Myocyte (in vitro differentiated cells): ENCODE data around the gene RASA1. TPM values are rescaled to one million over a fixed set of nuclear protein-coding genes. Genes with fewer than 3 reads are reported as not detected.
A peak's percentile ranks its signal among the peaks of the same experiment; 100 is the strongest.
"Not testable (repeated sequence)": the region's sequence is repeated elsewhere in the genome, so short reads cannot be mapped to it uniquely, and the experiment has no call there.

Source experiments
- DNase-seq: peaks from one replicate; pipeline ENCODE4 v3.0.0-alpha.2; 2012; ENCODE audit warnings: low read depth
- total RNA-seq: library from RNA; depleted of rRNA; stranded (reverse); fragments of >200 nt; gene quantifications from 2 replicates; pipeline ENCODE4 v1.2.3, GENCODE V29; 2014

Gene RASA1
- total RNA-seq, 1 donor from 2014 or later: 55.8 TPM

DNA sequence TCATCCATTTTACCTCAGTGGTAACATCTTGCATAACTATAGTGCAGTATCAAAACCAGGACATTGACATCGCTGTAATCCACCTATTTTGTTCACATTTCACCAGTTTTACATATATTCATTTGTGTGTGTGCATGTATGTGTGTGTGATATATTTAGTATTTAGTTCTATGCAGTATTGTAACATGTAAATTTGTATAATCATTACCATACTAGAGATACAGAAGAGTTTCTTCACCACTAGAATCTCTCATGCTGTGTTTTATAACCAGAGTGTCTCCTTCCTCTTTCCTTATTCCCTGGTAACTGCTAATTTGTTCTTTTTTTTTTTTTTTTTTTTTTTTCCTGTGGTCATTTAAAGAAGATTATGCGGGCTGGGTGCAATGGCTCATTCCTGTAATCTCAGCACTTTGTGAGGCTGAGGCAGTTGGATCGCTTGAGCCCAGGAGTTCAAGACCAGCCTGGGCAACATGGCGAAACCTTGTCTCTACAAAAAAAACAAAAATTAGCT, 11.0 kb downstream of the RASA1 start:
- DNase-seq: no peak

- DNase-seq: no peak
Observed at GRCh38 chr5:87282269-87282668, 14.6 kb downstream of the RASA1 start.

GRCh38 chr5:87287266-87287665, 19.6 kb downstream of the RASA1 start:
- DNase-seq: not testable (repeated sequence)

GRCh38 chr5:87298692-87299362, 31.1 kb downstream of the RASA1 start:
- no peak for DNase-seq

- no peak for DNase-seq
Observed at GRCh38 chr5:87300176-87300575, 32.5 kb downstream of the RASA1 start.

DNA sequence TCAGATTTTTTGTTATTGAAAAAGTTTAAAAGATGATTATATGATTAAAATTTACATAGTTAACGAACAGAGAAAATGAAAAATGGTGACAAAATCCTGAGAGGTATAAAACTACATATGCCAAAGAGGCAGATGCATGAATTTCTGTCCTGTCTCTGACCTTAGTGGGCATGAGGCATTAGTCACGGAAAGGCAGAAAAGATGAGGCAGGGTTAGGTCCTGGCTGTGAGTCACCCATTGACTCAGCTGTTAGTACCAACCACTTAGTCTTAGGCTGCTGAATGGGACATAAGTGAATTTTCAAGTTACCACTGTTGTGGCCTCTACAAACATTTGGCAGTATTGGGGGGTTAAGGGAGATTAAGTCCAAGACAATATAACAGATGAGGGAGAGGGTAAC, 33.1 kb downstream of the RASA1 start:
- peak; percentile 96 for DNase-seq

DNA sequence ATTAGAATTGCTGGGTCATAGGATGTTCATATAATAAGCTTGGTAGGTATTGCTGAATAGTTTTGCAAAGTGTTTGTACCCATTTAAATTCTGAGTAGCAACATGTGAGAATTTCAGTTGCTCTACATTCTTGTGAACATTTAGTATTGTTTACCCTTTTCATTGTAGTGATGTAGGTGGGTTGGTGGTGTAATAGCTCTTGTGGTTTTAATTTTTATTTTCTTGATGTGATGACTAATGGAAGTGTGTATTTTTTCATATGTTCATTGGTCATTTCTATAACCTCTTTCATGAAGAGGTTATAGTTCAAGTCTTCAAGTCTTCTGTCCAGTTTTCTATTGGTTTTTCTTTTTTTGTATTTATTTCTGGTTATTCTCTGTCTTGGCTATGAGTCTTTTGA, 34.4 kb downstream of the RASA1 start:
- no peak for DNase-seq

DNA sequence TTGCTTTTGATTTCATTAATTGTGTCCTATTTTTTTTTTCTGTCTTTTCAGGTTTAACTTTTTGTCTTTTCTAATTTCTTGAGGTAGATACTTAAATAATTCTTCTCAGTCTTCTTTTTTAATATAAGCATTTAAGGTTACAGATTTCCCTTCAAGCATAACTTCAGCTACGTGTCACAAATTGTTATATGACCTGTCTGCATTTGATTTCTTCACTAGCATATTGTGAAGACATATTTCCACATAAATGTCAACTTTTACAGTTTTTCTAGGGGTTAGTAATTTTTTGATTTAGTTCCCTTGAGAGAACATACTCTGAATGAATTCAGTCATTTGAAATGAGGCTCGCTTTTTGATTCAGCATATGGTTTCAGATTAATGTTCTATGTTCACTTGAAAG, 35.6 kb downstream of the RASA1 start:
- DNase-seq: no peak

- not testable (repeated sequence) for DNase-seq
Observed at GRCh38 chr5:87306090-87306489, 38.4 kb downstream of the RASA1 start.

DNA sequence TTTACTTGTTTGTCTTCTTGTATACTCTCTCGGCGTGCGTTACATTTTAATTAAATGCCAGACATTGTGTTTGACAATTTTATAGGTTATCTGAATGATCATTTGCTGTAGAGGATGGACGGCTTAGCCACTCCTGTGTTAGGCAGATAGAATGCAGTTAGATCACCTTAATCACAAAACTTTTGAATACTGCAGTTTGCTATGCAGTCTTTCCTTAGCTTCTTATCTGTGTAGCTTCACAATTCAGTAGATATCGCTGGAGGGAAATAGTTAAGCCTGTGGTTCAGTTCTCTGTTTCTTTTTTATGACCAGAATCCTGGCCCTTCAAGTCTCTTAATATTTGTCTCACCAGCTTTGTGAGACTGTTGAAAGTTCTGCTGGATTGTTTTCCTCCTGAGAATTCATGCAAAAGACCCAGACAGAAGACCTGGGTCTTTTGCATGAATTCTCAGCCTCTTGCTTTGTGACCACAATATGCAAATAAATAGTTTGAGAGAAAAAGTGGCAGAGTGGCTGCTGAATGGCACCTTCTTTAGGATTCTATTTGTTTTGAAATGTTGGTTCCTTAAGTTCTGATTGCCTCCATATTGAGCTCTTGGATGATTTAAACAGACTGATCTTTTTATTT, 40.2 kb downstream of the RASA1 start:
- no peak for DNase-seq

DNA sequence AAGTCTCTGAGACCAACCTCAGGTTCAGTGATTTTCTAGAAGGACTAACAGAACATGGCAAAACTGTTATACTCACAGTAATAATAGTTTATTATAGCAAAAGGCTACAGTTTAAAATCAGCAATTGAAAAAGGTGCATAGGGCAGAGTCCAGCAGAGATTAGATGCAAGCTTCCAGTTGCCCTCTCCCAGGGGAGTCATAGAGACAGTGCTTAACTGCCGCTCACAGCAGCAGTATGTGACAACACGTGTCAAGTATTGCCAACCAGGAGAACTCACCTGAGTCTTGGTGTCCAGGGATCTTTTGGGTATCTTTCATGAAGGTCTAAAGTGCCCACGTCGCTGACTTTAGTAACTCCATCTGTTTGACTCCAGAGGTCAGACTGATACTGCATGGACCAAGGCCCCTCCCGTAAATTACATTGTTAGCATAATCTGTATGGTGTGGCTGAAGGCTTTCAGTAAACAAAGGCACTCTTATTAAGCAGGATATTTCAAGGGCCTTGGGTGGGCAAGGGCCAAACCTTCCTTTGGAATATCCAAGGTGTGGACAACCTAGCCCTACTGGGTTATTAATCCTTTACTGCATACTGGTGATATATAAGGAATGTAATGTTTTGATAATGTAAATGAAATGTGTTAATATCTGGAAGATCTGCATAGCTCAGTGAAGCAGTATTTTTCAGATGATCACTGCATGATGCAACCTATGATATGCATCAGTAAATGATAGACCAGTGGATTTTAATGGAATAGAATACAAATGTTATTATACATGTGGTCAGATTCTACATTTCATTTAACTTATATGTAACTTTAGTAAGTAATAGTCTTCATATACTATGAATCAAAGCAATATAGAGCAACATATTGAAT, 44.0 kb downstream of the RASA1 start:
- DNase-seq: no peak

DNA sequence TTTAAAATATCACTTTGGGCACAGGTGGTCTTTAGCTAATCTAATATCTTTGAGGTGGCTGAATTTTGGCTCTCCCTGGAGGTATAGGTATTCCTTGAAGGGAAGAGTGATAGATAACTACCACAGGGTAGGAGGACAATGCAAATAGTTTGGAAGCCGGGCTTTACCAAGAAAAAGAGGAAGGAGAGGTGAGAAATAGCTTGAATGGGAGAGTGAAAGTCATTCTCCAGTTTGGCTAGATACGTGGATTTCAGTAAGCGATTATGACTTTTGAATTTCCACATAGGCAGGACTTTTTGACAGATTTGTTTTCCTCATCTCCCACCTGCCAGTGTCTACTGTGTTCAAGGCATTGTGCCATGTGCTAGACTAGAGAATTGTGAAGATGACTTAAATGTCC, 45.5 kb downstream of the RASA1 start:
- DNase-seq: no peak

DNA sequence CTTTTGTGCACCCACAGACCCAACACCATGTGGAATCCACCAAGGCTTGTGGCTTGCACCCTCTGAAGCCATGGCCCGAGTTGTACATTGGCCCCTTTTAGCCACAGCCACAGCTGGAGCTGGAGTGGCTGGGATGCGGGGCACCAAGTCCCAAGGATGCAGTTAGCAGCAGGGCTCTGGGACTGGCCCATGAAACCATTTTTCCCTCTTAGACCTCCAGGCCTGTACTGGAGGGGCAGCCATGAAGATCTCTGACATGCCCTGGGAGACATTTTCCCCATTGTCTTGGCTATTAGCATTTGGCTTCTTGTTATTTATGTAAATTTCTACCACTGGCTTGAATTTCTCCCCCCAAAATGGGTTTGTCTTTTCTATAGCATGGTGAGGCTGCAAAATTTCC, 51.8 kb downstream of the RASA1 start:
- no peak for DNase-seq

GRCh38 chr5:87321605-87322004, 53.9 kb downstream of the RASA1 start:
- no peak for DNase-seq

- no peak for DNase-seq
Observed at GRCh38 chr5:87322381-87322780, 54.7 kb downstream of the RASA1 start.

- DNase-seq: no peak
Observed at GRCh38 chr5:87327998-87328397, 60.3 kb downstream of the RASA1 start.

GRCh38 chr5:87329114-87329513, 61.4 kb downstream of the RASA1 start:
- peak; percentile 19 for DNase-seq

DNA sequence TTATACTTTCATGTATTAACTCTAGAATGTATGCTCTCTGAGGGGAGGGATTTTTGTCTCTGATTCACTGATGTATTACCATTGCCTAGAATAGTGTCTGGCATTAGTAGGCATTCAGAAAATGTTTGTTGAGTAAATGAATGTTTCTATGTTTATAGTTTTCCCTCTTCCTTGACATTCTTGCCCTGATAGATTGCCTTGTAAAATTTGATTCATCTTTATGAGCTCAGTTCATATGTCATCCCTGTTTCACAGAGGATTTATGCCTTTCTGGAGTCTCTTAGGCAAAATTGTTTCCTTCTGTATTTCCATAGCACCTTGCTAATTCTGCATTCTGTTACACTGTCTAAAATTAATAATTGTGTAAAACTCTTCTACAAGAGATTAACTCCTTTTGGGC, 72.3 kb downstream of the RASA1 start:
- no peak for DNase-seq

GRCh38 chr5:87340716-87341115, 73.0 kb downstream of the RASA1 start:
- DNase-seq: peak; percentile 5

DNA sequence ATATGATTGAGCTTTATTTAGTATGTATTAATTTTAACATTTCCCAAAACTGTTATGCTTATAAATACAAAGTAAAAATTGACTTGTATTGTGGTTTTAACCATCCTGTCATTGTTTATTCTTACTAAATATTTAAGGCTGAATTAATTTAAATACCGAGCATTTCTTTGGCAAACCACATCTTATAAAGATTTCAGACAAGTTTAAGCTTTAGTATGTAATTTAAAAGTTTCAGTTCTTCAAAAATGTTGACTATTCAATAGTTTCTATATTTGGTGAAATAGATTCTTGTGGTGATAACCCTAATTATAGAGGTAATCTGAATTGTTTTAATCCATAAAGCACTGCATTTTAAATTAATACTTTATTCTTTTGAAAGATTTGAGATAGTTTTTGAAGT, 79.6 kb downstream of the RASA1 start:
- no peak for DNase-seq

DNA sequence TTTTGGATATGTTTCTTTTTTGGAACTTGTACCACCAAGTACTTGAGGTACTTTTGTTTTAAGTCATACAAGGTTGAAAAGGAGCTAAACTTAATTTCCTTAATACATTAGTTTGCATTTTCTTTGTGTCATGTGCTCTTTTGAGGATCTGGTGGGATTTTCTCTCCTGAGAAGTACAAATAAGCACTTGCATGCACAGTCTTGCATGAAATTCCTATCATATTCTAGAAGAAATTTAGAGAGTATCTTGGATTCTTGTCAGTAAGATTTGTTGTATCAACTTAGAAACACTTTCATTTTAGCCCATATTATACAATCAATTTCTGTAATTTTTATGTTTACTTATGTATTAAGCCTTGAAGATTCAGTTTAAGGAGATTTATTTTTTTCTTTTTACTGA, 80.2 kb downstream of the RASA1 start:
- no peak for DNase-seq

- no peak for DNase-seq
Observed at GRCh38 chr5:87354496-87354895, 86.8 kb downstream of the RASA1 start.
